HepG2 (cell line): ENCODE results near the gene NCOA7. TPM values are rescaled to one million over a fixed set of nuclear protein-coding genes. Genes with fewer than 3 reads are reported as not detected.

Experiments
- ASH2L ChIP-seq: fragments of 300-600, 200-600 bp; sonication (generic); IDR thresholded peaks from 2 replicates; pipeline ENCODE4 v1.7.0; 2017; ENCODE audit warnings: low read depth, mild to moderate bottlenecking, moderate library complexity, mixed read lengths, low read length; ENCODE audit not compliant: insufficient read length
- CENPT ChIP-seq: sonication (generic); formaldehyde crosslinking; IDR thresholded peaks from 2 replicates; pipeline ENCODE4 v1.8.0; 2022; ENCODE audit warnings: low read depth, mild to moderate bottlenecking, moderate library complexity, missing genetic modification reagents
- MEIS1 ChIP-seq: sonication (generic); formaldehyde crosslinking; IDR thresholded peaks from 2 replicates; pipeline ENCODE4 v1.9.0; 2021; ENCODE audit warnings: mild to moderate bottlenecking, missing genetic modification reagents, moderate library complexity, borderline replicate concordance
- PBX3 ChIP-seq: sonication (generic); formaldehyde crosslinking; IDR thresholded peaks from 2 replicates; pipeline ENCODE4 v1.8.1; 2023; ENCODE audit warnings: missing genetic modification reagents, inconsistent platforms, borderline replicate concordance
- TBX3 ChIP-seq: fragments of 450-650 bp; IDR thresholded peaks from 2 replicates; pipeline ENCODE4 v1.6.1; 2017; ENCODE audit warnings: antibody characterized with exemption, mild to moderate bottlenecking, inconsistent platforms, borderline replicate concordance
- ZBTB40 ChIP-seq, 2 experiments: fragments of 450-650 bp in 1 of 2; sonication (generic) in 1 of 2; formaldehyde crosslinking in 1 of 2; IDR thresholded peaks; 2 replicates each; pipeline versions ENCODE4 v1.6.1 to v1.8.0; 2016 to 2022; ENCODE audit warnings: antibody characterized with exemption in 1 of 2, mild to moderate bottlenecking in 1 of 2, missing genetic modification reagents in 1 of 2
- ZBTB44 ChIP-seq: sonication (generic); formaldehyde crosslinking; IDR thresholded peaks from 2 replicates; pipeline ENCODE4 v1.4.0; 2020; ENCODE audit warnings: missing genetic modification reagents
- ZNF44 ChIP-seq: sonication (generic); formaldehyde crosslinking; IDR thresholded peaks from 2 replicates; pipeline ENCODE4 v1.5.1; 2020; ENCODE audit warnings: mild to moderate bottlenecking, missing genetic modification reagents
- ZNF512B ChIP-seq: sonication (generic); formaldehyde crosslinking; IDR thresholded peaks from 2 replicates; pipeline ENCODE4 v1.5.1; 2020; ENCODE audit warnings: missing genetic modification reagents, mild to moderate bottlenecking, borderline replicate concordance
- ZNF562 ChIP-seq: sonication (generic); formaldehyde crosslinking; IDR thresholded peaks from 2 replicates; pipeline ENCODE4 v1.8.0; 2022; ENCODE audit warnings: missing genetic modification reagents, borderline replicate concordance
- ZNF770 ChIP-seq: sonication (generic); formaldehyde crosslinking; IDR thresholded peaks from 2 replicates; pipeline ENCODE4 v1.5.0; 2020; ENCODE audit warnings: mild to moderate bottlenecking, missing genetic modification reagents
- polyA plus RNA-seq, 8 experiments: library from polyadenylated mRNA; depleted of rRNA in 3 of 8; stranded (reverse) in 7 of 8; unstranded in 1 of 8; fragments of >200 nt; fragmentation: Illumina TruSeq in 4 of 8; extraction: Trizol in 4 of 8; gene quantifications; 2 replicates each; pipeline versions ENCODE4 v1.2.1 to v1.2.3, GENCODE V29; 2011 to 2016; ENCODE audit warnings: low read depth in 4 of 8, missing spikeins in 1 of 8, mixed read lengths in 1 of 8; ENCODE audit not compliant: insufficient read depth in 1 of 8
- total RNA-seq, 5 experiments: library from RNA; depleted of rRNA; stranded (reverse); fragments of >200 nt; fragmentation: Illumina TruSeq; extraction: Trizol; gene quantifications; 2 replicates each; pipeline ENCODE4 v1.2.3, GENCODE V29; 2016; ENCODE audit warnings: low read depth in 1 of 5

The NCOA7 gene
- total and polyA plus RNA-seq, 2 of the 13 experiments (the other 11 are each of a cell fraction or from before 2014, with no cell fraction given) = 13.6 to 20.8 TPM

GRCh38 chr6:125944434-125944816 is 153.7 kb downstream of the NCOA7 start (continued):
- TF ChIP-seq ZBTB40 (IDR thresholded peaks at IDR 0.05) = no peak
- no peak for TF ChIP-seq ZBTB40 (CRISPR knock-in tag; IDR thresholded peaks at IDR 0.05)
- TF ChIP-seq PBX3 (CRISPR knock-in tag) = no peak
- TF ChIP-seq ZBTB44 (CRISPR knock-in tag) = no peak
- TF ChIP-seq ZNF512B = no peak
- TF ChIP-seq CENPT (CRISPR knock-in tag) = no peak
- no peak for TF ChIP-seq MEIS1 (CRISPR knock-in tag)
- peak; percentile 82; the same call in 1 of the 2 replicates for TF ChIP-seq TBX3
- no peak; the same call in 1 of the 2 replicates for TF ChIP-seq ZNF770 (CRISPR knock-in tag)
- peak; percentile 99 for TF ChIP-seq ASH2L
- no peak for TF ChIP-seq ZNF562 (CRISPR knock-in tag)
- TF ChIP-seq ZNF44 (CRISPR knock-in tag) = no peak
